ENCODE measurements around the gene WDR37.

GRCh38 chr10:1009071-1009494, 47.1 kb upstream of the WDR37 start:
- TF ChIP-seq CTCF (conservative IDR thresholded peaks at IDR 0.05; ENCODE audit: low read depth, low read length) (no peak), EZH2 (IDR thresholded peaks at IDR 0.05; ENCODE audit: low read length, unreplicated experiment) (no peak)
